ENCODE measurements around the gene CRABP2. TPM values are rescaled to one million over a fixed set of nuclear protein-coding genes. Genes with fewer than 3 reads are reported as not detected.

Gene CRABP2
- total and polyA plus RNA-seq, 11 donors, result 0.46 to 11.4 (median 1.4) TPM; not detected in 3

- Histone ChIP-seq H3K9me3 (no peaks in the 10 kb centered on the region), H3K4me3 (peak overlapping the region; percentile 51 to 92 (median 70)), H3K36me3 (peaks cover 0 to 46% (median 32%) of the 10 kb centered on the region in 9 donors), H3K4me1 (peaks cover 6 to 71% (median 50%) of the 10 kb centered on the region in 12 donors), H3K27ac (peak overlapping the region; percentile 84 to 98 (median 91)), H3K27me3 (peaks cover 0 to 46% (median 0%) of the 10 kb centered on the region in 9 donors)
- ATAC-seq (peak; percentile 9 to 29 (median 19)), DNase-seq (peak in 3 of 5 donors; percentile 69 to 81 (median 73))
- intact Hi-C loops (cut with DNase I), result loop anchor here in 3 of 10 donors (1.0 to 5.0 kb wide), 3 partner anchors 10 to 173 kb away; partner anchors contain the start of gene MEF2D (in 1 of the 3)
- TF ChIP-seq POLR2A (IDR thresholded peaks at IDR 0.05) (no peak), CTCF (IDR thresholded peaks at IDR 0.05) (no peak)
- 23 to 34% (median 28%) methylated on average over 14 to 18 of the region's 18 CpGs for WGBS, 4 donors
These were observed 29.9 kb downstream of the CRABP2 start for GRCh38 chr1:156675210-156676113.

- Histone ChIP-seq H3K27ac (peak overlapping the region in 11 of 12 donors; percentile 2 to 98 (median 91)), H3K9me3 (no peaks in the 10 kb centered on the region), H3K4me3 (peak overlapping the region in 10 of 12 donors; percentile 51 to 92 (median 70)), H3K27me3 (peaks cover 0 to 27% (median 0%) of the 10 kb centered on the region in 9 donors), H3K4me1 (peaks cover 16 to 90% (median 68%) of the 10 kb centered on the region in 12 donors), H3K36me3 (peaks cover 0 to 51% (median 32%) of the 10 kb centered on the region in 9 donors)
- WGBS, 4 donors, result 43 to 52% (median 43%) methylated on average over 7 to 8 of the region's 8 CpGs
- intact Hi-C loops (cut with DNase I), result no loop called here
- no peak for ATAC-seq
- peak in 1 of 5 donors; percentile 42 for DNase-seq
- no peak for TF ChIP-seq POLR2A (IDR thresholded peaks at IDR 0.05)
- no peak for TF ChIP-seq CTCF (IDR thresholded peaks at IDR 0.05)
These were observed 31.8 kb downstream of the CRABP2 start for GRCh38 chr1:156673387-156674121.

- Histone ChIP-seq H3K36me3 (peaks cover 0 to 51% (median 32%) of the 10 kb centered on the region in 9 donors), H3K27me3 (peaks cover 0 to 13% (median 0%) of the 10 kb centered on the region in 9 donors), H3K4me3 (no peak overlapping the region), H3K4me1 (peaks cover 28 to 96% (median 79%) of the 10 kb centered on the region in 12 donors), H3K9me3 (no peaks in the 10 kb centered on the region), H3K27ac (peak overlapping the region in 7 of 12 donors; percentile 96 to 99 (median 98))
- intact Hi-C loops (cut with DNase I), result no loop called here
- no peak for ATAC-seq
- WGBS, 4 donors, result 86 to 95% (median 93%) methylated on average over 2 of the region's 2 CpGs
- DNase-seq, result no peak
- TF ChIP-seq CTCF (IDR thresholded peaks at IDR 0.05) (no peak), POLR2A (IDR thresholded peaks at IDR 0.05) (no peak)
These were observed 33.6 kb downstream of the CRABP2 start for GRCh38 chr1:156671804-156672203.

All from heart left ventricle (tissue), 16 donors.